Progenitor cell of endocrine pancreas (in vitro differentiated cells): ENCODE data around the gene RASSF3. TPM values are rescaled to one million over a fixed set of nuclear protein-coding genes. Genes with fewer than 3 reads are reported as not detected.
"Not testable (repeated sequence)": the region's sequence is repeated elsewhere in the genome, so short reads cannot be mapped to it uniquely, and the experiment has no call there.

Experiments
- DNase-seq: peaks from one replicate; pipeline ENCODE4 v3.0.0; 2021; ENCODE audit warnings: low spot score; ENCODE audit not compliant: unreplicated experiment
- H3K27ac Mint-ChIP-seq: 2 replicates; pipeline ENCODE4 v1.8.0; 2021; ENCODE audit warnings: mild to moderate bottlenecking, moderate library complexity, mixed read lengths
- H3K27me3 Mint-ChIP-seq: 2 replicates; pipeline ENCODE4 v1.8.0; 2021; ENCODE audit warnings: mixed read lengths
- H3K36me3 Mint-ChIP-seq: 2 replicates; pipeline ENCODE4 v1.8.0; 2022; ENCODE audit warnings: mixed read lengths; ENCODE audit not compliant: insufficient read depth
- H3K4me1 Mint-ChIP-seq: 2 replicates; pipeline ENCODE4 v1.8.0; 2021; ENCODE audit warnings: low read depth, mixed read lengths
- H3K4me3 Mint-ChIP-seq: 2 replicates; pipeline ENCODE4 v1.8.0; 2021; ENCODE audit warnings: low read depth, mild to moderate bottlenecking, moderate library complexity, mixed read lengths
- H3K9me3 Mint-ChIP-seq: 2 replicates; pipeline ENCODE4 v1.8.0; 2021; ENCODE audit warnings: low read depth, mixed read lengths
- CTCF ChIP-seq: fragments of 200-600 bp; sonication (generic); IDR thresholded peaks from one replicate; pipeline ENCODE4 v1.5.0; 2021; ENCODE audit warnings: antibody characterized with exemption, mild to moderate bottlenecking; ENCODE audit not compliant: unreplicated experiment
- total RNA-seq: library from RNA; stranded (reverse); gene quantifications from 2 replicates; pipeline ENCODE4 v1.2.1, GENCODE V29; 2021

RASSF3 gene
- total RNA-seq, 1 donor from 2014 or later, result 20.7 TPM

GRCh38 chr12:64649487-64649886 is 39.2 kb downstream of the RASSF3 start:
- H3K27ac Mint-ChIP-seq, result no peak overlapping the region
- H3K36me3 Mint-ChIP-seq, result no peaks in the 10 kb centered on the region
- no peaks in the 10 kb centered on the region for H3K4me1 Mint-ChIP-seq
- no peak overlapping the region for H3K4me3 Mint-ChIP-seq
- DNase-seq, result no peak
- no peaks in the 10 kb centered on the region for H3K9me3 Mint-ChIP-seq
- peaks cover 5% of the 10 kb centered on the region for H3K27me3 Mint-ChIP-seq
- TF ChIP-seq CTCF, result no peak

- Mint-ChIP-seq H3K4me3 (no peak overlapping the region), H3K4me1 (peaks cover 4% of the 10 kb centered on the region), H3K27ac (no peak overlapping the region), H3K9me3 (no peaks in the 10 kb centered on the region), H3K27me3 (peaks cover 9% of the 10 kb centered on the region), H3K36me3 (no peaks in the 10 kb centered on the region)
- DNase-seq, result no peak
- no peak for TF ChIP-seq CTCF
Observed at GRCh38 chr12:64650762-64651161, 40.5 kb downstream of the RASSF3 start.

GRCh38 chr12:64652346-64652745 is 42.1 kb downstream of the RASSF3 start:
- H3K9me3 Mint-ChIP-seq, result no peaks in the 10 kb centered on the region
- no peak for DNase-seq
- peaks cover 9% of the 10 kb centered on the region for H3K27me3 Mint-ChIP-seq
- H3K4me1 Mint-ChIP-seq, result peaks cover 12% of the 10 kb centered on the region
- no peaks in the 10 kb centered on the region for H3K36me3 Mint-ChIP-seq
- TF ChIP-seq CTCF, result no peak
- H3K27ac Mint-ChIP-seq, result no peak overlapping the region
- no peak overlapping the region for H3K4me3 Mint-ChIP-seq

GRCh38 chr12:64653123-64653522 is 42.8 kb downstream of the RASSF3 start:
- no peak for DNase-seq

GRCh38 chr12:64653907-64654306 is 43.6 kb downstream of the RASSF3 start:
- H3K4me3 Mint-ChIP-seq, H3K36me3 Mint-ChIP-seq, H3K27ac Mint-ChIP-seq, H3K9me3 Mint-ChIP-seq, DNase-seq: not testable (repeated sequence)
- Mint-ChIP-seq H3K27me3 (peaks cover 11% of the 10 kb centered on the region), H3K4me1 (peaks cover 15% of the 10 kb centered on the region)

More at GRCh38 chr12:64653123-64653522, 42.8 kb downstream of the RASSF3 start:
- Mint-ChIP-seq H3K4me3 (no peak overlapping the region), H3K4me1 (peaks cover 12% of the 10 kb centered on the region), H3K27me3 (peaks cover 9% of the 10 kb centered on the region), H3K27ac (no peak overlapping the region), H3K36me3 (peaks cover under 1% of the 10 kb centered on the region), H3K9me3 (no peaks in the 10 kb centered on the region)
- TF ChIP-seq CTCF, result no peak

GRCh38 chr12:64655141-64655540 is 44.8 kb downstream of the RASSF3 start:
- TF ChIP-seq CTCF, result no peak
- DNase-seq, result no peak
- peaks cover 21% of the 10 kb centered on the region for H3K4me1 Mint-ChIP-seq
- H3K27me3 Mint-ChIP-seq, result peaks cover 11% of the 10 kb centered on the region
- H3K27ac Mint-ChIP-seq, result no peak overlapping the region
- H3K9me3 Mint-ChIP-seq, result no peaks in the 10 kb centered on the region
- peaks cover 2% of the 10 kb centered on the region for H3K36me3 Mint-ChIP-seq
- H3K4me3 Mint-ChIP-seq, result no peak overlapping the region
